ENCODE measurements around the gene C20orf141.
A peak's percentile ranks its signal among the peaks of the same experiment; 100 is the strongest.
"Not testable (repeated sequence)": the region's sequence is repeated elsewhere in the genome, so short reads cannot be mapped to it uniquely, and the experiment has no call there.

The C20orf141 gene

DNA sequence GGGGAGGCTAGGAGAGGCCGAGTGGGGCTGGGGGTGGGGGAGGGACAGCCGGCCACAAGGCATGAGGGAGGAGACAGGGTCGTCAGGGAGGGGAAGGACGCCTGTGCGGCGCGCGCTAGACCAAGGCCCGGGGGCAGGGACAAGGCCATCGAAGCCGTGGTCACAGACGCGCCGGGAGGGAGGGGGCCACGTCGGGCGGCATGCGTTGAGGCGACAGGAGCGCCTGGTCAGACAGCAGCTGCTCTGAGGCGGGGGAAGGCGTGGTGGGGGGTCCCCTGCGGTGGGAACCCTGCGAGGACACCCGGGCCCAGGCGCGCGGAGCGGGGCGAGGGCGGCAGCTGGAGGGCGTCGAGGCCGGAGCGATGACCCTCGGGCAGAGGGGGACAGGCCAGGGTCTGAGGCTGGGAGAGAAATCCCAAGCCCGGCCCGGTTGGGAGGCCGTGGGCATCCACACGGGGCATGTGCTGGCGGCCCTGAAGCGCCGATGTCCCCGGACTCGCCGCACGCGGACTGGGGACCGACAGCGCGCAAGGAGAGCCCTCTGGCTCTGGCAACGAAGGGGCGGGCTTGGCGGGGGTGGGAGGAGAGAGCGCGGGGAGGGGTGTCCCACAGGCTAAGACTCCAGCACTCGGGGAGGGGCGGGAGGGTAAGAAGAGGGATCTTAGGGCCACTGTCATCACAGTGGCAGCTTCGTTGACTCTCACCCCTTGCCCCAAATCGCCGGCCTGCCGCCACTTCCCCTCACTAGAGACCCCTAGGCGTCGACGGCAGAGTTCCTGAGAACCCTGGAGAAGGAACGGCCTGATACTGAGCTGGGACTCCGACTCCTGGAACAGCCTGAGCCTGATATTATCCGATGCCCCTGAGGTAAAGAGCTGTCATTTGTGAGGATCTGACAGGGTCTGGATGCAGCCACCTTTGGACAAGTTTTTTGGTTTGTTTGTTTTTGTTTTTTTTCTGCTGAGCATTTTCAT is 6.4 kb downstream of the C20orf141 start:
- no peak for DNase-seq

DNA sequence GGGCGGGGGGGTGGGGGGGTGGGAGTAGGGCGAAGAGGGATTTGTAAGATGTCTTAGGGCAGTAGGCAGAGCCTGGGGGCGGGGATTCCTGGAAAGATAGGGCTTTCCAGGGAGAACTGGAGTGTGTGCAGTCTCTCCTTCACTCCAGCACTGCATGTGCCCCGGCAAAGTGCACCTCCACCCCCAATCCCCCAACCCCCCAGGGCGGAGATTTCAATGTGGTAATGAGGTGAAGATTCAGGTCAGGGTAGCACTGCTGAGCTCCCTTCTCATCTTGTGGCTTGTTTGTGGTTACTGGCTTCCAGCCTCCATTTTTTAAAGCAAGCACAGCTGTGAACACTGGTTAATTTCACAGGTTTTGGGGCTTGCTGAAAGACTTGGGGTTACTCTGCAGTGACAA is 7.3 kb downstream of the C20orf141 start:
- DNase-seq: no peak

GRCh38 chr20:2825761-2826160 is 11.0 kb downstream of the C20orf141 start:
- no peak for DNase-seq

- DNase-seq: no peak
Measured at GRCh38 chr20:2826655-2827054, 11.9 kb downstream of the C20orf141 start.

DNA sequence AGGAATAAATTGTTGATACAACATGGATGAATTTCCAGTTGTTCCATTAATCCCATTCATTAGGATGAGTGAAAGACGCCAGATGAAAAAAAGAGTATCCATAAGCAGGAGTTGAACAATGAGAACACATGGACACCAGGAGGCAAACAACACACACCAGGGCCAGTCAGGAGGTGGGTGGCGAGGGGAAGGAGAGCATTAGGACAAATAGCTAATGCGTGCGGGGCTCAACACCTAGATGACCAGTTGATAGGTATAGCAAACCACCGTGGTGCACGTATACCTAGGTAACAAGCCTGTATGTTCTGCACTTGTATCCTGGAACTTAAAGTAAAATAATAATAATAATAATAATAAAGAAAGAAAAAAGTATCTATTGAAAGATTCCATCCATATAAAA is 14.6 kb downstream of the C20orf141 start:
- DNase-seq: no peak

DNA sequence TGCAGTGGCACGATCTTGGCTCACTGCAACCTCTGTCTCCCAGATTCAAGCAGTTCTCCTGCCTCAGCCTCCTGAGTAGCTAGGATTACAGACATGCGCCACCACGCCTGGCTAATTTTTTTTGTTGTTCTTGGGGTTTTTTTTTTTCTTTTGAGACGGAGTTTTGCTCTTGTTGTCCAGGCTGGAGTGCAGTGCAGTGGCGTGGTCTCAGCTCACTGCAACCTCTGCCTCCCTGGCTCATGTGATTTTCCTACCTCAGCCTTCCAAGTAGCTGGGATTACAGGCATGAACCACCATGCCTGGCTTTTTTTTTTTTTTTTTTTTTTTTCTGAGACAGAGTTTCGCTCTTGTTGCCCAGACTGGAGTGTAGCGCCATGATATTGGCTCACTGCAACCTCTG is 16.4 kb downstream of the C20orf141 start:
- DNase-seq: not testable (repeated sequence)

GRCh38 chr20:2833761-2834160 is 19.0 kb downstream of the C20orf141 start:
- DNase-seq: no peak

GRCh38 chr20:2834401-2835110 is 19.8 kb downstream of the C20orf141 start:
- no peak for DNase-seq

DNA sequence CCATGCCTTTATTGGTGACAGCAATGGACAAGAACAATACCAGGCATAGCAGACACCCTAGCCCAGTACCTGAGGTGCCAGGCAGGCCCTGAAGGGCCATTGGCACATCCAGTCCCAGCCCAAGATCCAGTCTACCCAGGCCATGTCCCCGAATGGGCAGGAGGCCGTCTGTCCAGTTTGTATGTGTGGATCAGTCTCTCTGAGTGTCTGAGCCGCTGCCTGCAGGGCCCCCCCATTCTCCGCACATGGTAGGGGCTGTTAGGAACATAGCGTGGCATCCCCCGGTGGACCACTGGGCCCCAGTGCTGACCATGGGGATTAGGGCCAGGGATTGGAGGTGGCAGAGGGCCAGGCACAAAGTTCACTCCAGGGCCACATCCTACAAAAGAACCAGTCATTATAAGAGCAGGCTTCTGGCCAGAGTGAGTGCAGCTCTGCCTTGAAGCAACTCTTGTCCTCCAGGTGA is 20.6 kb downstream of the C20orf141 start:
- DNase-seq: no peak

GRCh38 chr20:2836035-2836434 is 21.2 kb downstream of the C20orf141 start:
- no peak for DNase-seq

DNA sequence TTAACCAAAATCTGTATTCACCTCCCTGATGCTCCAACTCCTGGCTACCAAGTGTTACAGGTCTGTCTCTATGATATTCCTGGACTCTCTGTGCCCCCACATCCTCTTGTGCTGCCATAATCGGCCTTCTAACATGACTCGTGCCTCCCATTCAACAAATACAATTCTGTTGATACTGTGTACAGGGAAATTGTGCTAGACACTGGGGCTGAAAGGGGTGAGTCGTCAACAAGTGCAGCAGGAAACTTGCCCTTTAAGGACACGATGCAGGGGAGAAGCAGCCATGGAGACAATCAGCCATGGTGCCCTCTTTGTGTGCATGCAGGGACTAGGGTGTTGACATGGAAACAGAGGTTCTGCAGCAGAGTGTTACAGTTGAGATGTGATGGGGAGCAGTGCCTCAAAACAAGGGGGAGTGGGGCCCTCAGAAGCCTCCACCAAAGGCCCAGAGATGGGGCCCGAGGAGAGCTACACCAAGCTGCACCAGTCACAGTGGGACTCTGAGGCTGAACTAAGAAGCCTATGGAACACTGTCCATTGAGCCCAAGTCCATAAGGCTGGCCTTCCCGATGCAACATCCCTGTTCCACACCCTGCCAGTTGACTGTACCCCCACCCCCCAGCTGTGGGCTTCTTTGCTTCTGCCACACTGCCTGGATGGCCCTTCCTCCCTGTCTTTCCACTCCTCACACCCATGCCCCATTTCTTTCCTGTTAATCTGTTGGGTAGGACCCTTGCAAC is 22.6 kb downstream of the C20orf141 start:
- DNase-seq: no peak

DNA sequence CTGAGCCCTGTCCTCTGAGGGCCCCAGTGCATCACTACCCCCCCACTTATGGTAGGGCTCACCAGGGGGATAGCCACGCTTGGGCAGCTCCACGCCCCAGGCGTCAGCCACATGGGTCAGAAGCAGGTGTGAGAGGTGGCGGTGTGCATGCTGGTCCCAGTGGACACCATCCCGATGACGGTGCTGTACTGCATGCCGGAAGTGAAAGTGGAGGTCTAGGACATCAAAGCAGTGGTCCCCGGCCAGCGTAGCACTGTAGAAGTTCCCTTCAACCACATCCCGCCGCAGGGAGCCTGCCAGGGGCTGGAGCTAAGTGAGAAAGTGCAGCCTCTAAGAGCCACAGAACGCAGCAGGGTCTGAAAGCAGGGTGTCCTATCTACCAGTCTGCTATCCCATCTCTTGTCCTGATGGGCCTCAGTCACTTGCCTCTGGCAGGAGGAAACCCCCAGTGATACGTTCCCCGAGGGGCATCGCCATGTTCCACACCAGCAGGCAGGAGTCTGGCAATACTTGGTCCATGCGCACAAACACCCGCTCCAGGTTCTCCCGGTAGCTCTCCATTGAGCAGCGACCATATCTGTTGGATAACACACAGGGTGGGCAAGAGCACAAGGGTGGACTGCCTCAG is 23.5 kb downstream of the C20orf141 start:
- DNase-seq: no peak

DNA sequence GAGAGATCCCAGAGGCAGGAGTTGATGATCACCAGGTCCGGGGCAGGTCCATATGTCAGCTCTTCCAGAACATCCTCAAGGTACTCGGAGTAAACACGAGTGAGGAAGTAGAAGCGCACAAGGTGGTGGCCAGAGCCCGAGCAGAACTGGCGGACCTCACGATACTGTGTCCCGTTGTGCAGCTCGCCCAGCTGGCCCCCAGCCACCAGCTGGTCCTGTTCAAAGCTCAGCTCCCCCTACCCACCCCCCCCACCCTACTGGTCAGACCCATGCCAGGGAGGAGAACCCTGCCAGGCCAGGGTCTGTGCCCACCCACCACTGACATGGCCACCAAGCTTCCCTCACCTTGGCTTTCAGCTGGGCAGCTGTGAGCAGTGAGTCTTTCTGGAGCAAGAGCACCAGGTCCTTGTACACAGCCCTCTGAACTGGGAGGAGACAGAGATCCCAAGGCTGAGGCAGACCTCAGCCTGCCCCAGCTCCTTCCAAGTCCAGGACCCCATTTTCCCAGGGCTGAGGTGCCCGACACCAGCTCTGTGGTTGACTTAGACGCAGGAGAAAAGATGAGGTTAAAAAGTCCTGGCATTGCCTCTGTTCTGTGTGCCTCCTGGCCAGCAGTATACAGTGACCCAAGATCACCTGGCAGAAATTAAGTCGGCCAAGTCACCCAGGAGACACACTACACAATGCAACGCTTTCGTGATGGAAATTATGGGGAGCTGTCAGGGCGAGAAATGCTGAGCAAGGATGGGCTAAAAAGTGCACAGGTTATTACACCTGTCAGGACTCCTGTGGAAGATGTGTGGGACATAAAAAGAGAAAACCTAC is 24.3 kb downstream of the C20orf141 start:
- no peak for DNase-seq

DNA sequence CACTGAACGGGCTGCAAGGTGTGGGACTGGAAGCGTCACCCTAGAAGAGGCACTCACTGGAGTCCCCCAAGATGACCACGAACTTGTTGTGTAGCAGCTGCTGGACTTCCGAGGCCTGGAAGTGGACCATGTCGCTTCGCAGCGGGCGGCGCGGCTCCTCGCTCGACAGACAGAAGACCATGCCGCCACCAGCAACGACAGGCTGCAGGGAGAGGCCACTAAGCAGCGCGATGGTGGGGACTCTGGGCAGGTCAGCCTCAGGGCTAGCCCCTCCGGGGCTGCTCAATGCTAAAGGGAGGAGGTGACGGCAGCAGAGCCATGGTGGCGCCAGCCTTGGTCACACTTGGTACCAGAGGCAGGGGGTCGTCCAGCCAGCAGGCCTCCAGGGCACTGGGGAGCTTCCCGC is 24.9 kb downstream of the C20orf141 start:
- DNase-seq: no peak

GRCh38 chr20:2840138-2840966 is 25.6 kb downstream of the C20orf141 start, which contains the start of the genes PCED1A and VPS16:
PCED1A (minus strand) TSS chr20:2840655; CDS start chr20:2839912, 743 bp downstream.
VPS16 (plus strand) TSS chr20:2840745; CDS start chr20:2840775, 30 bp downstream.
- peak; percentile 86 for DNase-seq

DNA sequence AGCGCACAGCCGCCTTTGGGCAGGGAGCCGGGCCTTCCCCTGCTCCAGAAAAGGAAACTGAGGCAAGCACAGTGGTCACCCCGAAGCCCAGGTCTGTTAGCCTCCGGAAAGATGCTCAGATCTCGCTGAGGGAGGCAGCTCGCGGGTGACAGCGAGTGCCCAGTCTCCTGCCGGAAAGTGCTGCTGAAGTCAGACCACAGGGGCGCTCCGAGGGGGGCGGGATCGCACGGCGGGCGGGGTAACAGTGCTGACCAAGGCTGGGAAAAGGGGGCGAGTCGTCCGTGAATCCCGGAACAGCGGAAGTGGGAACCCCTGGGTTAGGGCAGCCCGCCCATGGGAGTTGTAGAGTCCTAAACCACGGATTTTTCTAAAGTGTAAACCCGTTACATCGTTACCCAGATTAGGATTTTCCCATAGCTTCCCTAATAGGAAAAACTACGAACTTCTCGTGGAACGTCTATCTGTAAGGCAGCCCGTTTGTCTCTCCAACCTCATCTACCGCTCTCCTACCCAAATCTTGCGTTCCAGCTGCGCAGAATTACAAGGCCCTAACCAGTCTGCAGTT is 26.3 kb downstream of the C20orf141 start:
- DNase-seq: no peak

GRCh38 chr20:2845607-2846006 is 30.8 kb downstream of the C20orf141 start:
- no peak for DNase-seq

GRCh38 chr20:2846698-2847097 is 31.9 kb downstream of the C20orf141 start:
- DNase-seq: no peak

DNA sequence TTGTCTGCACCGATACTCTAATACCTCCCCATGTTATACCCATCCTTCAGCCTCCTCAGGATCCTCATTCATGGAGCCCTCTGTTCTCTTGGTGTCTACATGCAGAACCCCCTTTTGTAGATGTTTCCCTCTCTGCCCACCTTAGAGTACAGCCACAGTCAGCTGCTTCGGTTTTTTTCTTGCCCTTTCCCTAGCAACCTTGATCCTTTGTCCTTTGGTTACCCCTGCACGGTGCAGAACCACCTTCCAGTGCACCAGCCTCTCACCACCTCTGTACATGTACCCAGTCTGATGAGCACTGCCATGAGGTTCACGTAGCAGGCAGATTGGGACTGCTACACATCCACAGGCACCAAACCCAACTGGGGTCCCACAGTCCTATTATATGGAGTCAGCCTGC is 33.0 kb downstream of the C20orf141 start:
- no peak for DNase-seq

DNA sequence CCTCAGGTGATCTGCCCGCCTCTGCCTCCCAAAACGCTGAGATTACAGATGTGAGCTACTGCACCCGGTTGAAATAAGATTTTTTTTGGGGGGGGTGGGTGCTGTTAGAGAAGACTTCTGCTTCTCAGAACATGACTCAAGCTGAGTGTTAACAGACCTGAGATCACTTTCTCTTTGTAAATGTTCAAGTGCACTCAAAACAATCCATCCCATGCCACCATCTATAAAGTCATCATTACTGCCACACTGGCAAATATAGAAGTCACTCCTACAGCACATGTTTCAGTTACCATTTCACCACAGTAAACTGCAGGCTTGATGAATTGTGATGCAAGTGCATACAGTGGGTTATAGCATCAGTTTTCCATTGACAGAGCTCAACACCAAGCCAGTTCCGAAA is 34.7 kb downstream of the C20orf141 start:
- no peak for DNase-seq
